GM19324 (cell line): ENCODE data around the gene NXN.

Source experiments
- ATAC-seq: cut with Tn5 transposase; IDR thresholded peaks from one replicate; pipeline ENCODE4 v1.9.1; 2021; ENCODE audit warnings: mild to moderate bottlenecking, moderate library complexity; ENCODE audit not compliant: unreplicated experiment, low FRiP score

NXN gene

GRCh38 chr17:979539-980405, at the start of gene NXN:
Gene NXN, minus strand, starts transcription at chr17:979776.
- ATAC-seq = peak; percentile 79

GRCh38 chr17:1027044-1027443, 47.5 kb upstream of the NXN start:
- no peak for ATAC-seq

GRCh38 chr17:1026599-1026975, 47.0 kb upstream of the NXN start:
- no peak for ATAC-seq

- ATAC-seq = no peak
These were observed 46.4 kb upstream of the NXN start for GRCh38 chr17:1025733-1026598.

- no peak for ATAC-seq
These were observed 44.5 kb upstream of the NXN start for GRCh38 chr17:1024076-1024475.

GRCh38 chr17:1022278-1023024, 42.9 kb upstream of the NXN start:
- ATAC-seq = no peak

- no peak for ATAC-seq
These were observed 41.6 kb upstream of the NXN start for GRCh38 chr17:1021147-1021546.

GRCh38 chr17:1019451-1019850, 39.9 kb upstream of the NXN start:
- no peak for ATAC-seq

GRCh38 chr17:1018547-1018946, 39.0 kb upstream of the NXN start:
- no peak for ATAC-seq

- no peak for ATAC-seq
These were observed 34.1 kb upstream of the NXN start for GRCh38 chr17:1013729-1014090.

GRCh38 chr17:1012823-1013728, 33.5 kb upstream of the NXN start:
- ATAC-seq = no peak

- no peak for ATAC-seq
These were observed 32.5 kb upstream of the NXN start for GRCh38 chr17:1011760-1012735.

- no peak for ATAC-seq
These were observed 31.6 kb upstream of the NXN start for GRCh38 chr17:1011138-1011537.

GRCh38 chr17:1010586-1010985, 31.0 kb upstream of the NXN start:
- no peak for ATAC-seq

- no peak for ATAC-seq
These were observed 30.5 kb upstream of the NXN start for GRCh38 chr17:1010086-1010450.

GRCh38 chr17:1009229-1010085, 29.9 kb upstream of the NXN start:
- ATAC-seq = no peak

- ATAC-seq = no peak
These were observed 28.6 kb upstream of the NXN start for GRCh38 chr17:1008008-1008761.
